ENCODE data around the gene MB21D2.

The MB21D2 gene

GRCh38 chr3:192845526-192845855 is 72.2 kb downstream of the MB21D2 start:
- H3K27me3 ChIP-seq (ENCODE audit: insufficient read depth, low read length) = no peaks in the 10 kb centered on the region
- no peaks in the 10 kb centered on the region for H3K36me3 ChIP-seq (ENCODE audit: insufficient read depth, low read length)
- H3K27ac ChIP-seq (ENCODE audit: low read depth, low read length) = no peak overlapping the region
- H3K4me3 ChIP-seq (ENCODE audit: low read depth, low read length) = no peak overlapping the region
- no peaks in the 10 kb centered on the region for H3K79me2 ChIP-seq (ENCODE audit: control insufficient read depth, insufficient read depth, low read length, unreplicated experiment)
- H2AFZ ChIP-seq (ENCODE audit: low read length, unreplicated experiment) = no peak overlapping the region
- H3K4me1 ChIP-seq (ENCODE audit: control insufficient read depth, insufficient read depth, low read length, unreplicated experiment) = peaks cover 5% of the 10 kb centered on the region

GRCh38 chr3:192844836-192845525 is 72.7 kb downstream of the MB21D2 start:
- Histone ChIP-seq H3K36me3 (ENCODE audit: insufficient read depth, low read length) (no peaks in the 10 kb centered on the region), H3K4me3 (ENCODE audit: low read depth, low read length) (no peak overlapping the region), H2AFZ (ENCODE audit: low read length, unreplicated experiment) (no peak overlapping the region), H3K27me3 (ENCODE audit: insufficient read depth, low read length) (no peaks in the 10 kb centered on the region), H3K4me1 (ENCODE audit: control insufficient read depth, insufficient read depth, low read length, unreplicated experiment) (no peaks in the 10 kb centered on the region), H3K27ac (ENCODE audit: low read depth, low read length) (no peak overlapping the region), H3K79me2 (ENCODE audit: control insufficient read depth, insufficient read depth, low read length, unreplicated experiment) (no peaks in the 10 kb centered on the region)

GRCh38 chr3:192844486-192844765 is 73.2 kb downstream of the MB21D2 start:
- Histone ChIP-seq H3K27me3 (ENCODE audit: insufficient read depth, low read length) (no peaks in the 10 kb centered on the region), H3K27ac (ENCODE audit: low read depth, low read length) (no peak overlapping the region), H2AFZ (ENCODE audit: low read length, unreplicated experiment) (no peak overlapping the region), H3K4me3 (ENCODE audit: low read depth, low read length) (no peak overlapping the region), H3K79me2 (ENCODE audit: control insufficient read depth, insufficient read depth, low read length, unreplicated experiment) (no peaks in the 10 kb centered on the region), H3K36me3 (ENCODE audit: insufficient read depth, low read length) (no peaks in the 10 kb centered on the region), H3K4me1 (ENCODE audit: control insufficient read depth, insufficient read depth, low read length, unreplicated experiment) (no peaks in the 10 kb centered on the region)

GRCh38 chr3:192843723-192844485 is 73.8 kb downstream of the MB21D2 start:
- H3K27me3 ChIP-seq (ENCODE audit: insufficient read depth, low read length) = no peaks in the 10 kb centered on the region
- no peak overlapping the region for H2AFZ ChIP-seq (ENCODE audit: low read length, unreplicated experiment)
- H3K27ac ChIP-seq (ENCODE audit: low read depth, low read length) = no peak overlapping the region
- H3K79me2 ChIP-seq (ENCODE audit: control insufficient read depth, insufficient read depth, low read length, unreplicated experiment) = no peaks in the 10 kb centered on the region
- H3K4me3 ChIP-seq (ENCODE audit: low read depth, low read length) = no peak overlapping the region
- no peaks in the 10 kb centered on the region for H3K36me3 ChIP-seq (ENCODE audit: insufficient read depth, low read length)
- H3K4me1 ChIP-seq (ENCODE audit: control insufficient read depth, insufficient read depth, low read length, unreplicated experiment) = no peaks in the 10 kb centered on the region

- H2AFZ ChIP-seq (ENCODE audit: low read length, unreplicated experiment) = no peak overlapping the region
- H3K36me3 ChIP-seq (ENCODE audit: insufficient read depth, low read length) = no peaks in the 10 kb centered on the region
- no peak overlapping the region for H3K4me3 ChIP-seq (ENCODE audit: low read depth, low read length)
- no peaks in the 10 kb centered on the region for H3K27me3 ChIP-seq (ENCODE audit: insufficient read depth, low read length)
- H3K4me1 ChIP-seq (ENCODE audit: control insufficient read depth, insufficient read depth, low read length, unreplicated experiment) = no peaks in the 10 kb centered on the region
- H3K27ac ChIP-seq (ENCODE audit: low read depth, low read length) = no peak overlapping the region
- H3K79me2 ChIP-seq (ENCODE audit: control insufficient read depth, insufficient read depth, low read length, unreplicated experiment) = no peaks in the 10 kb centered on the region
Observed at GRCh38 chr3:192843119-192843518, 74.5 kb downstream of the MB21D2 start.

GRCh38 chr3:192842711-192843110 is 74.9 kb downstream of the MB21D2 start:
- Histone ChIP-seq H3K27me3 (ENCODE audit: insufficient read depth, low read length) (no peaks in the 10 kb centered on the region), H3K4me1 (ENCODE audit: control insufficient read depth, insufficient read depth, low read length, unreplicated experiment) (no peaks in the 10 kb centered on the region), H3K79me2 (ENCODE audit: control insufficient read depth, insufficient read depth, low read length, unreplicated experiment) (no peaks in the 10 kb centered on the region), H2AFZ (ENCODE audit: low read length, unreplicated experiment) (no peak overlapping the region), H3K27ac (ENCODE audit: low read depth, low read length) (no peak overlapping the region), H3K36me3 (ENCODE audit: insufficient read depth, low read length) (no peaks in the 10 kb centered on the region), H3K4me3 (ENCODE audit: low read depth, low read length) (no peak overlapping the region)

GRCh38 chr3:192842138-192842537 is 75.5 kb downstream of the MB21D2 start:
- H3K27me3 ChIP-seq (ENCODE audit: insufficient read depth, low read length) = no peaks in the 10 kb centered on the region
- no peak overlapping the region for H3K27ac ChIP-seq (ENCODE audit: low read depth, low read length)
- H3K79me2 ChIP-seq (ENCODE audit: control insufficient read depth, insufficient read depth, low read length, unreplicated experiment) = no peaks in the 10 kb centered on the region
- H3K4me1 ChIP-seq (ENCODE audit: control insufficient read depth, insufficient read depth, low read length, unreplicated experiment) = no peaks in the 10 kb centered on the region
- H2AFZ ChIP-seq (ENCODE audit: low read length, unreplicated experiment) = no peak overlapping the region
- no peak overlapping the region for H3K4me3 ChIP-seq (ENCODE audit: low read depth, low read length)
- no peaks in the 10 kb centered on the region for H3K36me3 ChIP-seq (ENCODE audit: insufficient read depth, low read length)

- no peak overlapping the region for H2AFZ ChIP-seq (ENCODE audit: low read length, unreplicated experiment)
- H3K27ac ChIP-seq (ENCODE audit: low read depth, low read length) = no peak overlapping the region
- no peaks in the 10 kb centered on the region for H3K79me2 ChIP-seq (ENCODE audit: control insufficient read depth, insufficient read depth, low read length, unreplicated experiment)
- H3K4me1 ChIP-seq (ENCODE audit: control insufficient read depth, insufficient read depth, low read length, unreplicated experiment) = peaks cover 3% of the 10 kb centered on the region
- H3K36me3 ChIP-seq (ENCODE audit: insufficient read depth, low read length) = no peaks in the 10 kb centered on the region
- no peaks in the 10 kb centered on the region for H3K27me3 ChIP-seq (ENCODE audit: insufficient read depth, low read length)
- H3K4me3 ChIP-seq (ENCODE audit: low read depth, low read length) = no peak overlapping the region
Observed at GRCh38 chr3:192841428-192841827, 76.2 kb downstream of the MB21D2 start.

- H3K4me3 ChIP-seq (ENCODE audit: low read depth, low read length) = no peak overlapping the region
- peaks cover 14% of the 10 kb centered on the region for H3K4me1 ChIP-seq (ENCODE audit: control insufficient read depth, insufficient read depth, low read length, unreplicated experiment)
- no peaks in the 10 kb centered on the region for H3K36me3 ChIP-seq (ENCODE audit: insufficient read depth, low read length)
- H3K27ac ChIP-seq (ENCODE audit: low read depth, low read length) = no peak overlapping the region
- no peak overlapping the region for H2AFZ ChIP-seq (ENCODE audit: low read length, unreplicated experiment)
- H3K79me2 ChIP-seq (ENCODE audit: control insufficient read depth, insufficient read depth, low read length, unreplicated experiment) = no peaks in the 10 kb centered on the region
- no peaks in the 10 kb centered on the region for H3K27me3 ChIP-seq (ENCODE audit: insufficient read depth, low read length)
Observed at GRCh38 chr3:192840143-192840836, 77.4 kb downstream of the MB21D2 start.

GRCh38 chr3:192835818-192836815 is 81.5 kb downstream of the MB21D2 start:
- Histone ChIP-seq H3K4me1 (ENCODE audit: control insufficient read depth, insufficient read depth, low read length, unreplicated experiment) (peaks cover 37% of the 10 kb centered on the region), H3K27ac (ENCODE audit: low read depth, low read length) (peak overlapping the region; percentile 42; the same call in 1 of the 2 replicates)

More at GRCh38 chr3:192835818-192836815, 81.5 kb downstream of the MB21D2 start:
- Histone ChIP-seq H3K27me3 (ENCODE audit: insufficient read depth, low read length) (no peaks in the 10 kb centered on the region), H3K36me3 (ENCODE audit: insufficient read depth, low read length) (no peaks in the 10 kb centered on the region), H3K4me3 (ENCODE audit: low read depth, low read length) (no peak overlapping the region), H2AFZ (ENCODE audit: low read length, unreplicated experiment) (no peak overlapping the region), H3K79me2 (ENCODE audit: control insufficient read depth, insufficient read depth, low read length, unreplicated experiment) (no peaks in the 10 kb centered on the region)

Data from ACC112 (cell line).